ENCODE data around the gene ODF4. TPM values are rescaled to one million over a fixed set of nuclear protein-coding genes. Genes with fewer than 3 reads are reported as not detected.

ODF4 gene
- polyA plus RNA-seq, 3 donors = not detected

- H3K4me1 Mint-ChIP-seq = peaks cover 42% of the 10 kb centered on the region
- no peak overlapping the region for H3K4me3 Mint-ChIP-seq
- no peak overlapping the region for H3K27ac ChIP-seq (ENCODE audit: low read depth in 1 of 2, low read length in 2 of 2)
- peaks cover 51% of the 10 kb centered on the region for H3K79me2 ChIP-seq (ENCODE audit: insufficient read depth, low read length)
- WGBS (ENCODE audit: insufficient coverage) = no CpG with 5 or more reads among the region's 3 CpGs
- H3K4me1 ChIP-seq (ENCODE audit: control insufficient read depth in 1 of 2, insufficient read depth in 2 of 2, low read length in 2 of 2) = peaks cover 37 to 54% of the 10 kb centered on the region in 2 donors
- H4K20me1 ChIP-seq (ENCODE audit: insufficient read depth, low read length) = peaks cover 54% of the 10 kb centered on the region
- intact Hi-C loops (cut with micrococcal nuclease) = loop anchor here (5.0 to 10.0 kb wide), 3 partner anchors 57 to 405 kb away; partner anchors contain the start of genes CCDC42 (in 2 of the 2) and NDEL1 (in 1 of the 2)
- H3K27ac Mint-ChIP-seq = peak overlapping the region in 1 of 7 donors; percentile 6
- DNase-seq = no peak
- H2AFZ ChIP-seq (ENCODE audit: insufficient read depth, low read depth, low read length, poor library complexity, severe bottlenecking) = no peak overlapping the region
- H3K4me2 ChIP-seq (replicated peaks; ENCODE audit: extremely low read depth, low read length, poor library complexity, severe bottlenecking) = no peak overlapping the region
- H3K36me3 ChIP-seq (replicated peaks in 1 of 2; ENCODE audit: control insufficient read depth in 1 of 2, insufficient read depth in 2 of 2, low read length in 2 of 2) = peaks cover 44 to 48% of the 10 kb centered on the region in 2 donors
- H3K36me3 Mint-ChIP-seq = peaks cover 45 to 54% of the 10 kb centered on the region in 2 donors
- H3K9ac ChIP-seq (ENCODE audit: insufficient read depth, low read length, poor library complexity, severe bottlenecking) = no peak overlapping the region
- no peaks in the 10 kb centered on the region for H3K27me3 Mint-ChIP-seq (ENCODE audit: low read depth in 3 of 3)
- no peak overlapping the region for H3K4me3 ChIP-seq (replicated peaks in 1 of 3; ENCODE audit: low read depth in 2 of 3, low read length in 3 of 3)
- no peaks in the 10 kb centered on the region for H3K27me3 ChIP-seq (ENCODE audit: control insufficient read depth in 2 of 2, insufficient read depth in 2 of 2, low read length in 2 of 2)
- H3K9me3 Mint-ChIP-seq = no peaks in the 10 kb centered on the region
- TF ChIP-seq CTCF (IDR thresholded peaks at IDR 0.05) = no peak
- H3K9me3 ChIP-seq (replicated peaks in 1 of 2; ENCODE audit: control insufficient read depth in 1 of 2, insufficient read depth in 1 of 2, low read length in 2 of 2) = no peaks in the 10 kb centered on the region
Observed at GRCh38 chr17:8380049-8380448, 40.4 kb downstream of the ODF4 start.

DNA sequence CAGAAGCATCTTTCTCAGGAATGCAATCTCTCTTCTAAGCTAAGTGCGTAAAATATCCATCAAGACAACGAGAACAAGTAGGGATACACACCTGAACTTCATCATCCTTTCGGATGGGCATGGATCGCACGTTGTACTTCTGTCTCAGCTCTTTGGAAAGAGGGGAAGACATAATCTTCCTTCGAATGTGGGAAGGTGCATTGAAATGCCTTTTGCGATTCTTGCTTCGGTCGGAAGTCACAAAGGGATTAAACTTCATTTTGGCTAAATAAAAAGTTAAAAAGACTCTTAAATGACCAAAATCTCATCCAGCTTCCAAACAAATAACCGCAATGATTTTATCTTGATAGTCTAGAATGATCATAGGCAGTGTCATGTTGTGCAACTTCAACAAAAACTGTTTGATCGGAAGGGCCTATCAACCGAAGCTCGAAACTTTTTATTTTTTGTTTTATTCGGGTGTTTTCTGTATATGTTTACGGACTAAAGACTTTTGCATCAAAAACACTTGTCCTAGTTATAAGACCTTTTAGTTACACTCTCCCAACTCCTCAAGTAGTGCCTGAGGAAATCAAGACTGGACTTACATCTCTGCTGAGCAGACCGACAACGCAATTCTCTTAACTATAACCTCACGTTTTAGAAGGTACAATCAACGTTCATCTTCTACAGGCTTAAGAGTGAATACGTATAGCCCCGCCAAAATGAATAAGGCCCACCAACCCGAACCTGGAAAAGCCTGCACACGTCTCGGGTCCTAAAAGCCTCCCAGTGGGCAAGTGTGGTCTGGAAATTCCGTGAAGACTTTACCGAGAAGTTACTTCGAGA, 42.6 kb downstream of the ODF4 start:
- peaks cover 37% of the 10 kb centered on the region for H3K4me1 Mint-ChIP-seq
- peak overlapping the region; percentile 95 to 98 for H3K4me3 Mint-ChIP-seq
- Histone ChIP-seq H3K4me1 (ENCODE audit: control insufficient read depth in 1 of 2, insufficient read depth in 2 of 2, low read length in 2 of 2) (peaks cover 28 to 35% of the 10 kb centered on the region in 2 donors), H3K27ac (ENCODE audit: low read depth in 1 of 2, low read length in 2 of 2) (peak overlapping the region; percentile 60 to 79), H3K4me3 (replicated peaks in 1 of 3; ENCODE audit: low read depth in 2 of 3, low read length in 3 of 3) (peak overlapping the region; percentile 72 to 89 (median 74)), H3K9ac (ENCODE audit: insufficient read depth, low read length, poor library complexity, severe bottlenecking) (peak overlapping the region; percentile 78), H3K4me2 (replicated peaks; ENCODE audit: extremely low read depth, low read length, poor library complexity, severe bottlenecking) (peak overlapping the region; percentile 97), H3K27me3 (ENCODE audit: control insufficient read depth in 2 of 2, insufficient read depth in 2 of 2, low read length in 2 of 2) (no peaks in the 10 kb centered on the region), H3K36me3 (replicated peaks in 1 of 2; ENCODE audit: control insufficient read depth in 1 of 2, insufficient read depth in 2 of 2, low read length in 2 of 2) (peaks cover 43 to 44% of the 10 kb centered on the region in 2 donors), H4K20me1 (ENCODE audit: insufficient read depth, low read length) (peaks cover 48% of the 10 kb centered on the region), H2AFZ (ENCODE audit: insufficient read depth, low read depth, low read length, poor library complexity, severe bottlenecking) (peak overlapping the region; percentile 94), H3K9me3 (replicated peaks in 1 of 2; ENCODE audit: control insufficient read depth in 1 of 2, insufficient read depth in 1 of 2, low read length in 2 of 2) (no peaks in the 10 kb centered on the region), H3K79me2 (ENCODE audit: insufficient read depth, low read length) (peaks cover 38% of the 10 kb centered on the region)
- TF ChIP-seq CTCF (IDR thresholded peaks at IDR 0.05) = no peak
- intact Hi-C loops (cut with micrococcal nuclease) = loop anchor here (5.0 to 10.0 kb wide), 3 partner anchors 55 to 403 kb away; partner anchors contain the start of genes CCDC42 (in 2 of the 2) and NDEL1 (in 1 of the 2)
- H3K36me3 Mint-ChIP-seq = peaks cover 42 to 46% of the 10 kb centered on the region in 2 donors
- DNase-seq = peak in 1 of 3 donors; percentile 10
- WGBS (ENCODE audit: insufficient coverage) = 15% methylated on average over 16 of the region's 27 CpGs
- no peaks in the 10 kb centered on the region for H3K9me3 Mint-ChIP-seq
- peak overlapping the region; percentile 89 to 95 (median 93) for H3K27ac Mint-ChIP-seq
- no peaks in the 10 kb centered on the region for H3K27me3 Mint-ChIP-seq (ENCODE audit: low read depth in 3 of 3)
